ENCODE data around the gene SLC4A11. TPM values are rescaled to one million over a fixed set of nuclear protein-coding genes. Genes with fewer than 3 reads are reported as not detected.
A peak's percentile ranks its signal among the peaks of the same experiment; 100 is the strongest.

Gene SLC4A11
- total RNA-seq, 4 donors from 2014 or later, result 0.20 to 1.4 (median 0.69) TPM

DNA sequence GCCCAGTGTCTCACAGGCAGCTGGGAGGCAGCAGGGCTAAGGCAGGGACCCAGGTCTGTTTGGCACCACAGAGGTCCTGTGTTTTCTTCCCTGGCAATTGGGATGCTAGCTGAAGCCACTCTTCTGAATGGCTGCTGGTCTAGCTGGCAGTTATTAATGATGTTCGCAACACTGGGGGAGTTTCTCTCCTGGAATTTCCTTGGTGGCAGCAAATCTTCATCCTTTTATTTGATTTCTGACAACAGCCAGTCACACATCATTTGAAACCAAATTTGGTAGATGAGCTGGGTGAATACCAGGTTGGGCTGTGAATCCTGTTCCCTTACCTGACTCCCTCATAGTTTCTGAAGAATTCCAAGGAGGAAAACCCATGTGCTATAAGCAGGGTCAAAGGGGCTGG is 40.8 kb upstream of the SLC4A11 start:
- H3K27ac ChIP-seq, result no peak overlapping the region
- H3K27me3 ChIP-seq, result no peaks in the 10 kb centered on the region
- H3K9me3 ChIP-seq, result no peaks in the 10 kb centered on the region
- intact Hi-C loops (cut with DNase I; ENCODE audit: low total_unique reads) (no loop called here), in situ Hi-C loops (cut with MboI; ENCODE audit: low pct_ligation_motif_present in 1 of 4, low pct_unique_long_range_greater_than_20kb in 1 of 4, low sequenced_read_pairs in 3 of 4) (no loop called here)
- TF ChIP-seq POLR2A (IDR thresholded peaks at IDR 0.05), result no peak
- TF ChIP-seq, protein P1, sequence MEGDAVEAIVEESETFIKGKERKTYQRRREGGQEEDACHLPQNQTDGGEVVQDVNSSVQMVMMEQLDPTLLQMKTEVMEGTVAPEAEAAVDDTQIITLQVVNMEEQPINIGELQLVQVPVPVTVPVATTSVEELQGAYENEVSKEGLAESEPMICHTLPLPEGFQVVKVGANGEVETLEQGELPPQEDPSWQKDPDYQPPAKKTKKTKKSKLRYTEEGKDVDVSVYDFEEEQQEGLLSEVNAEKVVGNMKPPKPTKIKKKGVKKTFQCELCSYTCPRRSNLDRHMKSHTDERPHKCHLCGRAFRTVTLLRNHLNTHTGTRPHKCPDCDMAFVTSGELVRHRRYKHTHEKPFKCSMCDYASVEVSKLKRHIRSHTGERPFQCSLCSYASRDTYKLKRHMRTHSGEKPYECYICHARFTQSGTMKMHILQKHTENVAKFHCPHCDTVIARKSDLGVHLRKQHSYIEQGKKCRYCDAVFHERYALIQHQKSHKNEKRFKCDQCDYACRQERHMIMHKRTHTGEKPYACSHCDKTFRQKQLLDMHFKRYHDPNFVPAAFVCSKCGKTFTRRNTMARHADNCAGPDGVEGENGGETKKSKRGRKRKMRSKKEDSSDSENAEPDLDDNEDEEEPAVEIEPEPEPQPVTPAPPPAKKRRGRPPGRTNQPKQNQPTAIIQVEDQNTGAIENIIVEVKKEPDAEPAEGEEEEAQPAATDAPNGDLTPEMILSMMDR (IDR thresholded peaks at IDR 0.05), result no peak
- TF ChIP-seq POLR2AphosphoS5 (IDR thresholded peaks at IDR 0.05), result no peak
- no peak for TF ChIP-seq EP300 (IDR thresholded peaks at IDR 0.05; ENCODE audit: low read depth)
- peaks cover 0 to 17% (median 0%) of the 10 kb centered on the region in 4 donors for H3K36me3 ChIP-seq
- 100% methylated on average over 1 of the region's 1 CpG; no CpG with 5 or more reads in 1 of the 2 donors for WGBS, 2 donors (ENCODE audit: low coverage in 1 of 2)
- DNase-seq, result no peak
- no peak overlapping the region for H3K4me3 ChIP-seq
- no peaks in the 10 kb centered on the region for H3K4me1 ChIP-seq

DNA sequence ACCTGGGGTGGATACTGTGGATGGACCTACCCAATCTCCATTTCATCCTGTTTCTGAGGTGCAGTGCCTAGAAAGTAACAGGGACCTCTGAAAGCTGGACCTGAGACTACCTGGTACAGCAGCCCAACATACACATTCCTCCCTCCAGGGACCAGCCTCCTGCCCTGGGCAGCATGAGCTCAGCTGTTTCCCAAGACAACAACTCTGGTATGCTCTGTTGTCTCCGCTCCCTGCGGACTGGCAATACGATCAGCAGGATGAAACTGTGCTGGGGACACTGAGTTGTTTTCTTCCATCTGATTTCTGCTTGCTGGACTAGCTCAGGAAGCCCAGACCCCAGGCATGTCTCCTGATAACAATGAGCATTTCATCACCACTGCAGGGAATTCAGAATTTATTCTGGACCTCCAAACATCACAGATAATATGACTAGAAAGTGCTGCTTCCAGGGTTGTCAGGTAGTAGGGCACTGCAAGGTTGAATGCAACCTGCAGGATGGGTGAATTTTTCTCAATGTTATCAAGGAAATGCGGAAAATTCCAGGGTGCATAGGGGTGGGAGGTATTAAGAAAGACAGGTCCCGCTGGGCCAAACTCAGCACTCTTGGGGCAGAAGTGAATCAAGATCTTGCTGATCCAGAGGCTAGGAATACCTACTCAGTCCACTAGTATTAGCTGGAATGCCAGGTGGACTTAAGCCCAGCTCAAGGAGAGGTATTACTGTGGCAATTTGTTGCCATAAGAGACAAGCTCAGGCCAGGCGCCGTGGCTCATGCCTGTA is 38.9 kb upstream of the SLC4A11 start:
- no peak for TF ChIP-seq POLR2A (IDR thresholded peaks at IDR 0.05)
- TF ChIP-seq, protein P1 (IDR thresholded peaks at IDR 0.05), result no peak
- TF ChIP-seq POLR2AphosphoS5 (IDR thresholded peaks at IDR 0.05), result no peak
- TF ChIP-seq EP300 (IDR thresholded peaks at IDR 0.05; ENCODE audit: low read depth), result no peak
- intact Hi-C loops (cut with DNase I; ENCODE audit: low total_unique reads) (no loop called here), in situ Hi-C loops (cut with MboI; ENCODE audit: low pct_ligation_motif_present in 1 of 4, low pct_unique_long_range_greater_than_20kb in 1 of 4, low sequenced_read_pairs in 3 of 4) (no loop called here)
- H3K4me3 ChIP-seq, result no peak overlapping the region
- H3K4me1 ChIP-seq, result no peaks in the 10 kb centered on the region
- no peaks in the 10 kb centered on the region for H3K27me3 ChIP-seq
- DNase-seq, result no peak
- H3K27ac ChIP-seq, result no peak overlapping the region
- no peaks in the 10 kb centered on the region for H3K9me3 ChIP-seq
- 86% methylated on average over 7 of the region's 7 CpGs; no CpG with 5 or more reads in 1 of the 2 donors for WGBS, 2 donors (ENCODE audit: low coverage in 1 of 2)
- H3K36me3 ChIP-seq, result peaks cover 0 to 17% (median 0%) of the 10 kb centered on the region in 4 donors

- H3K27me3 ChIP-seq, result no peaks in the 10 kb centered on the region
- H3K4me1 ChIP-seq, result no peaks in the 10 kb centered on the region
- H3K36me3 ChIP-seq, result peaks cover 0 to 17% (median 0%) of the 10 kb centered on the region in 4 donors
- TF ChIP-seq, protein P1 (IDR thresholded peaks at IDR 0.05), result peak in 2 of 5 experiments; percentile 20 to 31
- TF ChIP-seq POLR2AphosphoS5 (IDR thresholded peaks at IDR 0.05), result no peak
- no peaks in the 10 kb centered on the region for H3K9me3 ChIP-seq
- DNase-seq, result no peak
- in situ Hi-C loops (cut with MboI; ENCODE audit: low pct_ligation_motif_present in 1 of 4, low pct_unique_long_range_greater_than_20kb in 1 of 4, low sequenced_read_pairs in 3 of 4) (no loop called here), intact Hi-C loops (cut with DNase I; ENCODE audit: low total_unique reads) (no loop called here)
- 35 to 80% methylated on average over 1 of the region's 1 CpG for WGBS, 2 donors (ENCODE audit: low coverage in 1 of 2)
- no peak overlapping the region for H3K4me3 ChIP-seq
- no peak overlapping the region for H3K27ac ChIP-seq
These were observed 37.7 kb upstream of the SLC4A11 start for GRCh38 chr20:3276680-3277015.

- Histone ChIP-seq H3K27ac (no peak overlapping the region), H3K27me3 (no peaks in the 10 kb centered on the region), H3K9me3 (no peaks in the 10 kb centered on the region), H3K4me1 (no peaks in the 10 kb centered on the region), H3K4me3 (no peak overlapping the region), H3K36me3 (peaks cover 0 to 16% (median 0%) of the 10 kb centered on the region in 4 donors)
- intact Hi-C loops (cut with DNase I; ENCODE audit: low total_unique reads) (no loop called here), in situ Hi-C loops (cut with MboI; ENCODE audit: low pct_ligation_motif_present in 1 of 4, low pct_unique_long_range_greater_than_20kb in 1 of 4, low sequenced_read_pairs in 3 of 4) (no loop called here)
- WGBS, 2 donors (ENCODE audit: low coverage in 1 of 2), result 90% methylated on average over 2 of the region's 2 CpGs; no CpG with 5 or more reads in 1 of the 2 donors
- TF ChIP-seq POLR2A (IDR thresholded peaks at IDR 0.05), result no peak
- TF ChIP-seq EP300 (IDR thresholded peaks at IDR 0.05; ENCODE audit: low read depth), result no peak
- TF ChIP-seq, protein P1 (IDR thresholded peaks at IDR 0.05), result no peak
- TF ChIP-seq POLR2AphosphoS5 (IDR thresholded peaks at IDR 0.05), result no peak
- DNase-seq, result no peak
These were observed 37.1 kb upstream of the SLC4A11 start for GRCh38 chr20:3275966-3276679.
